Pancreas (tissue), 10 donors: ENCODE results near the gene SFXN5. TPM values are rescaled to one million over a fixed set of nuclear protein-coding genes. Genes with fewer than 3 reads are reported as not detected.

Experiments
- ATAC-seq, 4 donors: fragments of 200-7000 bp; cut with Tn5 transposase; one replicate each; pipeline versions ENCODE4 v1.8.0 to v1.9.1; 2020; ENCODE audit warnings: mild to moderate bottlenecking in 4 of 4, moderate library complexity in 4 of 4
- DNase-seq, 6 donors: peaks; one replicate each; pipeline ENCODE4 v3.0.0-alpha.2; 2020
- FAIRE-seq: peaks from 2 replicates; lab custom pipeline; 2012; peaks lifted over from hg19 to GRCh38; lab: Jason Lieb, UNC
- H3K27ac ChIP-seq, 4 donors: fragments of 200-600 bp; sonication (generic); 1 replicate in 3 of 4; 2 replicates in 1 of 4; pipeline versions ENCODE4 v1.5.0 to v1.8.0; 2020
- H3K27me3 ChIP-seq, 4 donors: fragments of 200-600 bp; one replicate each; pipeline ENCODE4 v1.8.0; 2021
- H3K36me3 ChIP-seq, 3 donors: fragments of 200-600 bp; sonication (generic) in 1 of 3; one replicate each; pipeline versions ENCODE4 v1.5.0 to v1.8.0; 2020 to 2021
- H3K4me1 ChIP-seq, 3 donors: fragments of 200-600 bp; one replicate each; pipeline ENCODE4 v1.8.0; 2021
- H3K4me3 ChIP-seq, 4 donors: fragments of 200-600 bp; sonication (generic) in 2 of 4; one replicate each; pipeline versions ENCODE4 v1.5.0 to v1.8.0; 2020 to 2021
- H3K9me3 ChIP-seq, 4 donors: fragments of 200-600 bp; one replicate each; pipeline ENCODE4 v1.8.0; 2021
- WGBS, 2 donors: extraction: QIAGEN DNeasy Blood & Tissue Kit; methylation state at CpG; one replicate each; pipeline ENCODE4 v1.1.7; 2013; 5-methylcytosine and 5-hydroxymethylcytosine counted together
- intact Hi-C, 3 donors: fragments of 100-400 bp; cut with DNase I; formaldehyde crosslinking; loops; one replicate each; pipeline versions ENCODE4 v1.11.1 to v1.14.2; 2022
- polyA plus RNA-seq, 2 donors: library from polyadenylated mRNA; stranded (reverse); fragments of 200-250 nt; gene quantifications; one replicate each; pipeline ENCODE4 v1.2.3, GENCODE V29; 2013
- total RNA-seq, 6 donors: library from RNA; stranded (reverse); fragmentation: NEBNext Ultra II Directional in 4 of 6; extraction: Animal tissue kit (Norgen Biotek cat#: 25700) in 4 of 6; gene quantifications; one replicate each; pipeline versions ENCODE4 v1.2.1 to v1.2.4, GENCODE V29; 2021 to 2023
- TF ChIP-seq, protein P1 (sequence below), 4 donors: fragments of 200-600 bp; sonication (generic) in 3 of 4; IDR thresholded peaks; one replicate each; pipeline versions ENCODE4 v1.5.0 to v1.8.0; 2021; ENCODE audit warnings: antibody characterized with exemption in 4 of 4
- donor health status: healthy with polysubstance abuse.
- donor health status: DM: no; HTN: no; CAD: no; lungs with moderate emphysema.
- donor health status: DM: no; HTN: no; CAD: no.
- donor health status: control.
- donor health status: control.
- donor health status: Bipolar disorder and iron deficiency.
- donor health status: DM: yes; HTN: yes; CAD: no.
- donor health status: DM: no; HTN: no; CAD: no.
- donor health status: DM: no; HTN: no; CAD: no.
- donor health status: DM: yes; HTN: yes; CAD: no.

SFXN5 gene
- total and polyA plus RNA-seq, 8 donors: 2.6 to 8.4 (median 5.4) TPM

- TF ChIP-seq, protein P1, sequence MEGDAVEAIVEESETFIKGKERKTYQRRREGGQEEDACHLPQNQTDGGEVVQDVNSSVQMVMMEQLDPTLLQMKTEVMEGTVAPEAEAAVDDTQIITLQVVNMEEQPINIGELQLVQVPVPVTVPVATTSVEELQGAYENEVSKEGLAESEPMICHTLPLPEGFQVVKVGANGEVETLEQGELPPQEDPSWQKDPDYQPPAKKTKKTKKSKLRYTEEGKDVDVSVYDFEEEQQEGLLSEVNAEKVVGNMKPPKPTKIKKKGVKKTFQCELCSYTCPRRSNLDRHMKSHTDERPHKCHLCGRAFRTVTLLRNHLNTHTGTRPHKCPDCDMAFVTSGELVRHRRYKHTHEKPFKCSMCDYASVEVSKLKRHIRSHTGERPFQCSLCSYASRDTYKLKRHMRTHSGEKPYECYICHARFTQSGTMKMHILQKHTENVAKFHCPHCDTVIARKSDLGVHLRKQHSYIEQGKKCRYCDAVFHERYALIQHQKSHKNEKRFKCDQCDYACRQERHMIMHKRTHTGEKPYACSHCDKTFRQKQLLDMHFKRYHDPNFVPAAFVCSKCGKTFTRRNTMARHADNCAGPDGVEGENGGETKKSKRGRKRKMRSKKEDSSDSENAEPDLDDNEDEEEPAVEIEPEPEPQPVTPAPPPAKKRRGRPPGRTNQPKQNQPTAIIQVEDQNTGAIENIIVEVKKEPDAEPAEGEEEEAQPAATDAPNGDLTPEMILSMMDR (IDR thresholded peaks at IDR 0.05): peak; percentile 70 to 81 (median 75)
- no peaks in the 10 kb centered on the region for H3K4me1 ChIP-seq
- peak; percentile 79 to 99 (median 96) for ATAC-seq
- no peaks in the 10 kb centered on the region for H3K27me3 ChIP-seq
- no peak for FAIRE-seq
- no peaks in the 10 kb centered on the region for H3K36me3 ChIP-seq
- no peak overlapping the region for H3K4me3 ChIP-seq
- intact Hi-C loops: loop anchor here in 1 of 3 donors (5.0 kb wide), 1 partner anchor 82 kb away; no protein-coding TSS in a partner anchor
- WGBS, 2 donors: 41 to 46% methylated on average over 12 of the region's 12 CpGs
- DNase-seq: peak in 4 of 6 donors; percentile 43 to 67 (median 65)
- no peaks in the 10 kb centered on the region for H3K9me3 ChIP-seq
- H3K27ac ChIP-seq: no peak overlapping the region
Measured at GRCh38 chr2:72973566-72974435, 97.7 kb downstream of the SFXN5 start.

- no peak for ATAC-seq
- Histone ChIP-seq H3K27me3 (no peaks in the 10 kb centered on the region), H3K36me3 (no peaks in the 10 kb centered on the region), H3K27ac (no peak overlapping the region), H3K4me3 (no peak overlapping the region), H3K4me1 (no peaks in the 10 kb centered on the region), H3K9me3 (no peaks in the 10 kb centered on the region)
- TF ChIP-seq, protein P1 (IDR thresholded peaks at IDR 0.05): no peak
- intact Hi-C loops: loop anchor here in 1 of 3 donors (5.0 kb wide), 1 partner anchor 81 kb away; no protein-coding TSS in a partner anchor
- 79 to 82% methylated on average over 8 of the region's 8 CpGs for WGBS, 2 donors
- no peak for FAIRE-seq
- DNase-seq: no peak
Measured at GRCh38 chr2:72973137-72973535, 98.4 kb downstream of the SFXN5 start.

DNA sequence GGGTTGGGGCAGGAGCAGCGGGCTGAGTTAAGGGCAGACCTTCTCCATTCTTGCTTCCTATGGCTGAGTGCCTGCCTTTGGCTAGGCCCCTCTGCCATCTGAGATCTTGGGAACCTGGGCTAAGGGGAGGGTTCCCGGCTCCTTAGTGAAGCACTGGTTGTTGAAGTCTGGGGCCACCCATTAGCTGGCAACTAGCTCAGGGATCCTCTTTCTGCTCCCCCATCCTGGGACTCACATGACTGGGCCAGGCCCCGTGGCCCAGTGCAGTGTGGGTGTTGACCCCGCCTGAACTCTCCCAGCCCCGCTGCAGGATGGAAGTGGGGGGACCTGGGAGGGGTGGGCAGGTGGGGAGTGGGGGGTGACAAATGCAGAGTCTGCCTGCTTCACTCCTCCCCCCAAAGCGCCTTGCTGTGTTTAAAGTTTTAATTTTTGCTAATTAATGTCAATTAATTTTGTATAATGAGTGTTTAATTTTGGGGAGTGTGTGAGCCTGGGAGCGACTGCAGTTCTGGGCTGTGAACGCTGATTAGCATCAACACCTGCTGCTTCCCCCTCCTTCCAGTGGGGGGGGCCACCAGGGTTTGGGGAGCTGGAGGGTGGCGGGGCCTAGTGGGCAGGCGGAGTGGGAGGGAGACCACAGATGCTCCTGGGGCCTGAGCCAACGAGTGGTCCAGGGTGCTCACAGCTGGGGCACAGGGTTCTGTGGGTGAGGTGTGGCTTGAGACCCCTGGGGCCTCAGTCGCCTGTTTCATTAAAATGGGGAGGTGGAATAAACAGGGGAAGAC is 99.0 kb downstream of the SFXN5 start:
- Histone ChIP-seq H3K27ac (no peak overlapping the region), H3K9me3 (no peaks in the 10 kb centered on the region), H3K27me3 (no peaks in the 10 kb centered on the region), H3K4me1 (no peaks in the 10 kb centered on the region), H3K4me3 (no peak overlapping the region), H3K36me3 (no peaks in the 10 kb centered on the region)
- ATAC-seq (no peak), DNase-seq (no peak), FAIRE-seq (no peak)
- intact Hi-C loops: loop anchor here in 1 of 3 donors (5.0 kb wide), 1 partner anchor 80 kb away; no protein-coding TSS in a partner anchor
- WGBS, 2 donors: 90% methylated on average over 12 of the region's 12 CpGs
- TF ChIP-seq, protein P1 (IDR thresholded peaks at IDR 0.05): no peak

GRCh38 chr2:72971036-72971435 is 100.5 kb downstream of the SFXN5 start:
- intact Hi-C loops: loop anchor here in 1 of 3 donors (5.0 kb wide), 1 partner anchor 79 kb away; no protein-coding TSS in a partner anchor
- no peaks in the 10 kb centered on the region for H3K9me3 ChIP-seq
- no peak overlapping the region for H3K4me3 ChIP-seq

More at GRCh38 chr2:72971036-72971435, 100.5 kb downstream of the SFXN5 start:
- Histone ChIP-seq H3K27me3 (no peaks in the 10 kb centered on the region), H3K4me1 (no peaks in the 10 kb centered on the region), H3K36me3 (no peaks in the 10 kb centered on the region), H3K27ac (no peak overlapping the region)
- ATAC-seq (no peak), FAIRE-seq (no peak), DNase-seq (no peak)
- 89 to 94% methylated on average over 7 of the region's 7 CpGs for WGBS, 2 donors
- TF ChIP-seq, protein P1 (IDR thresholded peaks at IDR 0.05): no peak
